ENCODE data around the gene TMEM229B. TPM values are rescaled to one million over a fixed set of nuclear protein-coding genes. Genes with fewer than 3 reads are reported as not detected.

The TMEM229B gene
- total RNA-seq, 2 experiments from 2014 or later, result 3.9 to 11.7 TPM

GRCh38 chr14:67497216-67497615 lies 8.7 kb upstream of the TMEM229B start:
- H3K9me2 ChIP-seq (ENCODE audit: insufficient read depth, low read length), result no peaks in the 10 kb centered on the region
- BruUV-seq (replicated peaks), result no TSS peak
- H3K27ac ChIP-seq (ENCODE audit: low read depth, low read length, poor library complexity, severe bottlenecking), result no peak overlapping the region
- H3K79me2 ChIP-seq (ENCODE audit: insufficient read depth, low read depth, low read length), result no peaks in the 10 kb centered on the region
- TF ChIP-seq, protein P1, sequence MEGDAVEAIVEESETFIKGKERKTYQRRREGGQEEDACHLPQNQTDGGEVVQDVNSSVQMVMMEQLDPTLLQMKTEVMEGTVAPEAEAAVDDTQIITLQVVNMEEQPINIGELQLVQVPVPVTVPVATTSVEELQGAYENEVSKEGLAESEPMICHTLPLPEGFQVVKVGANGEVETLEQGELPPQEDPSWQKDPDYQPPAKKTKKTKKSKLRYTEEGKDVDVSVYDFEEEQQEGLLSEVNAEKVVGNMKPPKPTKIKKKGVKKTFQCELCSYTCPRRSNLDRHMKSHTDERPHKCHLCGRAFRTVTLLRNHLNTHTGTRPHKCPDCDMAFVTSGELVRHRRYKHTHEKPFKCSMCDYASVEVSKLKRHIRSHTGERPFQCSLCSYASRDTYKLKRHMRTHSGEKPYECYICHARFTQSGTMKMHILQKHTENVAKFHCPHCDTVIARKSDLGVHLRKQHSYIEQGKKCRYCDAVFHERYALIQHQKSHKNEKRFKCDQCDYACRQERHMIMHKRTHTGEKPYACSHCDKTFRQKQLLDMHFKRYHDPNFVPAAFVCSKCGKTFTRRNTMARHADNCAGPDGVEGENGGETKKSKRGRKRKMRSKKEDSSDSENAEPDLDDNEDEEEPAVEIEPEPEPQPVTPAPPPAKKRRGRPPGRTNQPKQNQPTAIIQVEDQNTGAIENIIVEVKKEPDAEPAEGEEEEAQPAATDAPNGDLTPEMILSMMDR (conservative IDR thresholded peaks at IDR 0.05; ENCODE audit: low read length), result no peak
- TF ChIP-seq EZH2phosphoT487 (IDR thresholded peaks at IDR 0.05; ENCODE audit: borderline replicate concordance, low read depth, low read length), result no peak
- peaks cover 23% of the 10 kb centered on the region; the same call in 1 of the 2 replicates for H3K9me3 ChIP-seq (ENCODE audit: low read length)
- intact Hi-C loops (cut with micrococcal nuclease; ENCODE audit: unreplicated experiment), result no loop called here
- ChIA-PET CTCF (ENCODE audit: unreplicated experiment) (no interaction called here), POLR2A (interaction anchor here (0.8 kb wide), 1 partner anchor 270 kb away, joined by 5 read pairs; no protein-coding TSS in a partner anchor)
- H3K36me3 ChIP-seq (ENCODE audit: insufficient read depth, low read length), result peaks cover 17% of the 10 kb centered on the region; the same call in 1 of the 2 replicates
- H4K20me1 ChIP-seq (ENCODE audit: insufficient read depth, low read length), result no peaks in the 10 kb centered on the region
- DNase-seq (ENCODE audit: low spot score), result no peak
- no peak overlapping the region for H3K4me2 ChIP-seq (ENCODE audit: low read length)
- peaks cover 12% of the 10 kb centered on the region for H3K4me1 ChIP-seq (ENCODE audit: insufficient read depth, low read length, poor library complexity, severe bottlenecking)
- H3K4me3 ChIP-seq (ENCODE audit: low read depth, low read length, poor library complexity, severe bottlenecking), result no peak overlapping the region
- no peak overlapping the region for H2AFZ ChIP-seq (ENCODE audit: low read length)

- peaks cover 17% of the 10 kb centered on the region; the same call in 1 of the 2 replicates for H3K36me3 ChIP-seq (ENCODE audit: insufficient read depth, low read length)
- no peak for TF ChIP-seq EZH2phosphoT487 (IDR thresholded peaks at IDR 0.05; ENCODE audit: borderline replicate concordance, low read depth, low read length)
- TF ChIP-seq, protein P1 (conservative IDR thresholded peaks at IDR 0.05; ENCODE audit: low read length), result no peak
- H4K20me1 ChIP-seq (ENCODE audit: insufficient read depth, low read length), result no peaks in the 10 kb centered on the region
- H3K4me3 ChIP-seq (ENCODE audit: low read depth, low read length, poor library complexity, severe bottlenecking), result no peak overlapping the region
- peaks cover 31% of the 10 kb centered on the region; the same call in 1 of the 2 replicates for H3K9me3 ChIP-seq (ENCODE audit: low read length)
- H3K4me2 ChIP-seq (ENCODE audit: low read length), result no peak overlapping the region
- no peaks in the 10 kb centered on the region for H3K9me2 ChIP-seq (ENCODE audit: insufficient read depth, low read length)
- no peak overlapping the region for H3K27ac ChIP-seq (ENCODE audit: low read depth, low read length, poor library complexity, severe bottlenecking)
- BruUV-seq (replicated peaks), result no TSS peak
- H3K4me1 ChIP-seq (ENCODE audit: insufficient read depth, low read length, poor library complexity, severe bottlenecking), result peaks cover 26% of the 10 kb centered on the region
- no peak for DNase-seq (ENCODE audit: low spot score)
- H2AFZ ChIP-seq (ENCODE audit: low read length), result no peak overlapping the region
- ChIA-PET CTCF (ENCODE audit: unreplicated experiment) (no interaction called here), POLR2A (interaction anchor here (0.7 kb wide), 1 partner anchor 404 kb away, joined by 4 read pairs; no protein-coding TSS in a partner anchor)
- no peaks in the 10 kb centered on the region for H3K79me2 ChIP-seq (ENCODE audit: insufficient read depth, low read depth, low read length)
- intact Hi-C loops (cut with micrococcal nuclease; ENCODE audit: unreplicated experiment), result no loop called here
Observed at GRCh38 chr14:67495827-67496226, 7.3 kb upstream of the TMEM229B start.

DNA sequence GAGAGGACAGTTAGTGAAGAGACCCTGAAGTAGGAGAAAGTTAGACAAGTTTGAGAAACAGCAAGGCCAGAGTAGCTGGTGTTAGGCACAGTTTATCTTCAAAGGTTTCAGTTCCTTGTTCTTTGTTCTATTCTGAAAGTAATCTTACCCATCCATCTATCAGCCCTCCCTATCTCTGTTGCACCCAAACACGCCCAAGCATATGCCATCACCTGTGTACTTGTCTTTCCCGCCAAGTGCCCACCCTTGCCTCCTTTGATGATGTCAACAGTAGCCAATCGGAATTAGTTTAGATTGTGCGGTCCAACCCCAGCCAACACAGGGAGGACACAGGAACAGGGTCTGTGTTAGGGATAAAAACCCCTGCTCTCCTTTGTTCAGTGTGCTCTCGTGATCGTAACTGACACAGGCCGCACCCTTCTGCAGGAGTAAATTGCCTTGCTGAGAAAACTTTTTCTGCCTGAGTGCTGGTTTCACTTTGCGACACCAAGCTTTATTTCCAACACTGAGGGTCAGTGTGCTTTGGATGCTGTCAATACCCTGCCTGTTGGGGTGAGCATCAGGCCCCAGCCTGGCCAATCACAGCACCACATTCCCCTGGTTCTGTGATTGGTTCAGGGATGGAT lies 4.7 kb upstream of the TMEM229B start:
- ChIA-PET POLR2A (interaction anchor here (0.5 to 2.6 kb wide), 2 partner anchors 20 to 133 kb away, joined by 4 to 15 read pairs; partner anchors contain the start of gene ATP6V1D), CTCF (ENCODE audit: unreplicated experiment) (no interaction called here)
- DNase-seq (ENCODE audit: low spot score), result peak; percentile 65
- Histone ChIP-seq H3K4me3 (ENCODE audit: low read depth, low read length, poor library complexity, severe bottlenecking) (no peak overlapping the region), H2AFZ (ENCODE audit: low read length) (peak overlapping the region; percentile 17; the same call in 1 of the 2 replicates), H4K20me1 (ENCODE audit: insufficient read depth, low read length) (no peaks in the 10 kb centered on the region), H3K9me2 (ENCODE audit: insufficient read depth, low read length) (no peaks in the 10 kb centered on the region), H3K9me3 (ENCODE audit: low read length) (peaks cover 37% of the 10 kb centered on the region; the same call in 1 of the 2 replicates), H3K4me1 (ENCODE audit: insufficient read depth, low read length, poor library complexity, severe bottlenecking) (peaks cover 48% of the 10 kb centered on the region), H3K79me2 (ENCODE audit: insufficient read depth, low read depth, low read length) (no peaks in the 10 kb centered on the region), H3K36me3 (ENCODE audit: insufficient read depth, low read length) (peaks cover 17% of the 10 kb centered on the region; the same call in 1 of the 2 replicates), H3K27ac (ENCODE audit: low read depth, low read length, poor library complexity, severe bottlenecking) (peak overlapping the region; percentile 72), H3K4me2 (ENCODE audit: low read length) (peak overlapping the region; percentile 28)
- TF ChIP-seq, protein P1 (conservative IDR thresholded peaks at IDR 0.05; ENCODE audit: low read length), result no peak
- no TSS peak for BruUV-seq (replicated peaks)
- intact Hi-C loops (cut with micrococcal nuclease; ENCODE audit: unreplicated experiment), result no loop called here

Data from OCI-LY7 (cell line).